Left kidney (tissue), 8 donors: ENCODE measurements around the gene JCAD. TPM values are rescaled to one million over a fixed set of nuclear protein-coding genes. Genes with fewer than 3 reads are reported as not detected.
"Not testable (repeated sequence)": the region's sequence is repeated elsewhere in the genome, so short reads cannot be mapped to it uniquely, and the experiment has no call there.

Experiments used
- DNase-seq: peaks from one replicate; pipeline ENCODE4 v3.0.0-alpha.2; 2013
- long read RNA-seq, 8 donors: transcript quantifications; one replicate each; lab custom pipeline, GENCODE V29; 2026
- polyA plus RNA-seq: library from polyadenylated mRNA; unstranded; fragments of 120-200 nt; gene quantifications from one replicate; pipeline ENCODE4 v1.2.1, GENCODE V29; 2013; ENCODE audit not compliant: insufficient read length

JCAD gene
- 29.7 TPM for polyA plus RNA-seq
- long read RNA-seq, donor 1, full-length matches to known transcripts = 2 of 11 reads
- long read RNA-seq, donor 1, partial matches to known transcripts = 9 of 11 reads
- long read RNA-seq, donor 1, other reads (novel, unspliced or antisense) = 0 of 11 reads
- long read RNA-seq, donor 2, full-length matches to known transcripts = 3 of 14 reads
- long read RNA-seq, donor 2, partial matches to known transcripts = 11 of 14 reads
- long read RNA-seq, donor 2, other reads (novel, unspliced or antisense) = 0 of 14 reads
- long read RNA-seq, donor 3, partial matches to known transcripts = 8 of 8 reads
- long read RNA-seq, donor 3, other reads (novel, unspliced or antisense) = 0 of 8 reads
- long read RNA-seq, donor 4 = 0 reads
- long read RNA-seq, donor 5, full-length matches to known transcripts = 1 of 1 reads
- long read RNA-seq, donor 5, partial matches to known transcripts = 0 of 1 reads
- long read RNA-seq, donor 5, other reads (novel, unspliced or antisense) = 0 of 1 reads
- long read RNA-seq, donor 6, partial matches to known transcripts = 9 of 9 reads
- long read RNA-seq, donor 6, other reads (novel, unspliced or antisense) = 0 of 9 reads
- long read RNA-seq, donor 7, full-length matches to known transcripts = 2 of 14 reads
- long read RNA-seq, donor 7, partial matches to known transcripts = 12 of 14 reads
- long read RNA-seq, donor 7, other reads (novel, unspliced or antisense) = 0 of 14 reads
- long read RNA-seq, donor 8 = 0 reads

- no peak for DNase-seq
These were observed at the start of gene JCAD for GRCh38 chr10:30059209-30060107. JCAD (minus strand) TSS chr10:30059586; CDS start chr10:30047812, 11,774 bp downstream.

GRCh38 chr10:30106987-30107386 lies 47.6 kb upstream of the JCAD start:
- DNase-seq = no peak

GRCh38 chr10:30103595-30104320 lies 44.4 kb upstream of the JCAD start:
- no peak for DNase-seq

GRCh38 chr10:30099706-30100105 lies 40.3 kb upstream of the JCAD start:
- DNase-seq = not testable (repeated sequence)

- DNase-seq = no peak
These were observed 39.7 kb upstream of the JCAD start for GRCh38 chr10:30099101-30099500.

- DNase-seq = no peak
These were observed 39.2 kb upstream of the JCAD start for GRCh38 chr10:30098629-30099028.

GRCh38 chr10:30096564-30096963 lies 37.2 kb upstream of the JCAD start:
- DNase-seq = no peak

- DNase-seq = no peak
These were observed 36.4 kb upstream of the JCAD start for GRCh38 chr10:30095631-30096422.

GRCh38 chr10:30094601-30095000 lies 35.2 kb upstream of the JCAD start:
- no peak for DNase-seq

- no peak for DNase-seq
These were observed 34.0 kb upstream of the JCAD start for GRCh38 chr10:30093303-30093950.

- no peak for DNase-seq
These were observed 32.9 kb upstream of the JCAD start for GRCh38 chr10:30092151-30092790.

- no peak for DNase-seq
These were observed 31.8 kb upstream of the JCAD start for GRCh38 chr10:30091136-30091535.

GRCh38 chr10:30088178-30088577 lies 28.8 kb upstream of the JCAD start:
- no peak for DNase-seq

- DNase-seq = no peak
These were observed 24.5 kb upstream of the JCAD start for GRCh38 chr10:30083934-30084333.

- no peak for DNase-seq
These were observed 21.8 kb upstream of the JCAD start for GRCh38 chr10:30081182-30081581.

GRCh38 chr10:30080161-30080560 lies 20.8 kb upstream of the JCAD start:
- DNase-seq = no peak

- DNase-seq = no peak
These were observed 20.0 kb upstream of the JCAD start for GRCh38 chr10:30079408-30079807.

- DNase-seq = no peak
These were observed 16.1 kb upstream of the JCAD start for GRCh38 chr10:30075481-30075880.

GRCh38 chr10:30074933-30075332 lies 15.5 kb upstream of the JCAD start:
- DNase-seq = no peak

- DNase-seq = no peak
These were observed 14.7 kb upstream of the JCAD start for GRCh38 chr10:30074090-30074489.
